Measurements from ENCODE around the gene TAF11L13. TPM values are rescaled to one million over a fixed set of nuclear protein-coding genes. Genes with fewer than 3 reads are reported as not detected.
"Not testable (repeated sequence)": the region's sequence is repeated elsewhere in the genome, so short reads cannot be mapped to it uniquely, and the experiment has no call there.

The TAF11L13 gene
- total RNA-seq (not detected), polyA plus RNA-seq (not detected)
- long read RNA-seq, donor 1: 0 reads
- long read RNA-seq, donor 2: 0 reads
- long read RNA-seq, donor 3: 0 reads
- long read RNA-seq, donor 4: 0 reads
- long read RNA-seq, donor 5: 0 reads
- long read RNA-seq, donor 6: 0 reads
- long read RNA-seq, donor 7: 0 reads
- long read RNA-seq, donor 8: 0 reads
- long read RNA-seq, donor 9: 0 reads
- long read RNA-seq, donor 10: 0 reads

- not testable (repeated sequence) for H3K4me3 ChIP-seq (ENCODE audit: low read length in 2 of 2); H3K27ac ChIP-seq (ENCODE audit: low read depth in 1 of 2, low read length in 1 of 2); DNase-seq (ENCODE audit: low read depth in 6 of 9, low spot score in 9 of 9); H3K9me3 ChIP-seq (ENCODE audit: control insufficient read depth in 2 of 2, insufficient read depth in 1 of 2, low read length in 1 of 2); H3K27me3 ChIP-seq (ENCODE audit: control insufficient read depth in 2 of 2, insufficient read depth in 1 of 2, low read length in 1 of 2); H3K4me1 ChIP-seq (ENCODE audit: control insufficient read depth in 2 of 2, insufficient read depth in 2 of 2, low read length in 2 of 2); H3K36me3 ChIP-seq (ENCODE audit: control insufficient read depth in 2 of 2, insufficient read depth in 2 of 2, low read length in 1 of 2)
- WGBS: 81% methylated on average over 9 of the region's 12 CpGs
Observed at GRCh38 chr5:17631788-17632187, at the start of gene TAF11L13. TAF11L13 (plus strand) TSS chr5:17632088.

- not testable (repeated sequence) for H3K27ac ChIP-seq (ENCODE audit: low read depth in 1 of 2, low read length in 1 of 2); DNase-seq (ENCODE audit: low read depth in 6 of 9, low spot score in 9 of 9); H3K9me3 ChIP-seq (ENCODE audit: control insufficient read depth in 2 of 2, insufficient read depth in 1 of 2, low read length in 1 of 2); H3K27me3 ChIP-seq (ENCODE audit: control insufficient read depth in 2 of 2, insufficient read depth in 1 of 2, low read length in 1 of 2); H3K36me3 ChIP-seq (ENCODE audit: control insufficient read depth in 2 of 2, insufficient read depth in 2 of 2, low read length in 1 of 2); H3K4me1 ChIP-seq (ENCODE audit: control insufficient read depth in 2 of 2, insufficient read depth in 2 of 2, low read length in 2 of 2); H3K4me3 ChIP-seq (ENCODE audit: low read length in 2 of 2)
- no CpG with 5 or more reads among the region's 16 CpGs for WGBS
Observed at GRCh38 chr5:17585658-17586057, 46.2 kb upstream of the TAF11L13 start, which contains the start of gene TAF11L7. TAF11L7 (minus strand) TSS chr5:17585758.

GRCh38 chr5:17590860-17591259 lies 41.0 kb upstream of the TAF11L13 start, which contains the start of gene TAF11L8:
TAF11L8 (minus strand) TSS chr5:17590960.
- not testable (repeated sequence) for H3K27ac ChIP-seq (ENCODE audit: low read depth in 1 of 2, low read length in 1 of 2); H3K4me3 ChIP-seq (ENCODE audit: low read length in 2 of 2)
- no CpG with 5 or more reads among the region's 16 CpGs for WGBS

GRCh38 chr5:17594255-17594654 lies 37.6 kb upstream of the TAF11L13 start, which contains the start of gene TAF11L9:
TAF11L9 (minus strand) TSS chr5:17594394.
- not testable (repeated sequence) for H3K36me3 ChIP-seq (ENCODE audit: control insufficient read depth in 2 of 2, insufficient read depth in 2 of 2, low read length in 1 of 2); H3K27ac ChIP-seq (ENCODE audit: low read depth in 1 of 2, low read length in 1 of 2); DNase-seq (ENCODE audit: low read depth in 6 of 9, low spot score in 9 of 9); H3K27me3 ChIP-seq (ENCODE audit: control insufficient read depth in 2 of 2, insufficient read depth in 1 of 2, low read length in 1 of 2); H3K9me3 ChIP-seq (ENCODE audit: control insufficient read depth in 2 of 2, insufficient read depth in 1 of 2, low read length in 1 of 2); H3K4me3 ChIP-seq (ENCODE audit: low read length in 2 of 2); H3K4me1 ChIP-seq (ENCODE audit: control insufficient read depth in 2 of 2, insufficient read depth in 2 of 2, low read length in 2 of 2)
- 97% methylated on average over 9 of the region's 15 CpGs for WGBS

More at GRCh38 chr5:17590860-17591259, 41.0 kb upstream of the TAF11L13 start, which contains the start of gene TAF11L8:
- DNase-seq (ENCODE audit: low read depth in 6 of 9, low spot score in 9 of 9); H3K9me3 ChIP-seq (ENCODE audit: control insufficient read depth in 2 of 2, insufficient read depth in 1 of 2, low read length in 1 of 2); H3K4me1 ChIP-seq (ENCODE audit: control insufficient read depth in 2 of 2, insufficient read depth in 2 of 2, low read length in 2 of 2); H3K27me3 ChIP-seq (ENCODE audit: control insufficient read depth in 2 of 2, insufficient read depth in 1 of 2, low read length in 1 of 2); H3K36me3 ChIP-seq (ENCODE audit: control insufficient read depth in 2 of 2, insufficient read depth in 2 of 2, low read length in 1 of 2): not testable (repeated sequence)

GRCh38 chr5:17597728-17598127 lies 34.2 kb upstream of the TAF11L13 start, which contains the start of gene TAF11L10:
TAF11L10 (minus strand) TSS chr5:17597828.
- not testable (repeated sequence) for DNase-seq (ENCODE audit: low read depth in 6 of 9, low spot score in 9 of 9); H3K4me1 ChIP-seq (ENCODE audit: control insufficient read depth in 2 of 2, insufficient read depth in 2 of 2, low read length in 2 of 2); H3K36me3 ChIP-seq (ENCODE audit: control insufficient read depth in 2 of 2, insufficient read depth in 2 of 2, low read length in 1 of 2); H3K4me3 ChIP-seq (ENCODE audit: low read length in 2 of 2); H3K27me3 ChIP-seq (ENCODE audit: control insufficient read depth in 2 of 2, insufficient read depth in 1 of 2, low read length in 1 of 2); H3K9me3 ChIP-seq (ENCODE audit: control insufficient read depth in 2 of 2, insufficient read depth in 1 of 2, low read length in 1 of 2); H3K27ac ChIP-seq (ENCODE audit: low read depth in 1 of 2, low read length in 1 of 2)
- WGBS: no CpG with 5 or more reads among the region's 15 CpGs

- H3K9me3 ChIP-seq (ENCODE audit: control insufficient read depth in 2 of 2, insufficient read depth in 1 of 2, low read length in 1 of 2); H3K27me3 ChIP-seq (ENCODE audit: control insufficient read depth in 2 of 2, insufficient read depth in 1 of 2, low read length in 1 of 2); H3K36me3 ChIP-seq (ENCODE audit: control insufficient read depth in 2 of 2, insufficient read depth in 2 of 2, low read length in 1 of 2); DNase-seq (ENCODE audit: low read depth in 6 of 9, low spot score in 9 of 9); H3K27ac ChIP-seq (ENCODE audit: low read depth in 1 of 2, low read length in 1 of 2); H3K4me1 ChIP-seq (ENCODE audit: control insufficient read depth in 2 of 2, insufficient read depth in 2 of 2, low read length in 2 of 2); H3K4me3 ChIP-seq (ENCODE audit: low read length in 2 of 2): not testable (repeated sequence)
- 89% methylated on average over 6 of the region's 6 CpGs for WGBS
Observed at GRCh38 chr5:17603880-17604279, 28.0 kb upstream of the TAF11L13 start, which contains the start of gene TAF11L11. TAF11L11 (plus strand) TSS chr5:17604183.

GRCh38 chr5:17604951-17605350 lies 26.9 kb upstream of the TAF11L13 start:
- no peak overlapping the region for H3K27ac ChIP-seq (ENCODE audit: low read depth in 1 of 2, low read length in 1 of 2)
- 97% methylated on average over 14 of the region's 14 CpGs for WGBS
- no peaks in the 10 kb centered on the region for H3K36me3 ChIP-seq (ENCODE audit: control insufficient read depth in 2 of 2, insufficient read depth in 2 of 2, low read length in 1 of 2)
- no peak for DNase-seq (ENCODE audit: low read depth in 6 of 9, low spot score in 9 of 9)
- no peak overlapping the region for H3K4me3 ChIP-seq (ENCODE audit: low read length in 2 of 2)
- no peaks in the 10 kb centered on the region for H3K4me1 ChIP-seq (ENCODE audit: control insufficient read depth in 2 of 2, insufficient read depth in 2 of 2, low read length in 2 of 2)
- no peaks in the 10 kb centered on the region for H3K27me3 ChIP-seq (ENCODE audit: control insufficient read depth in 2 of 2, insufficient read depth in 1 of 2, low read length in 1 of 2)
- H3K9me3 ChIP-seq (ENCODE audit: control insufficient read depth in 2 of 2, insufficient read depth in 1 of 2, low read length in 1 of 2): peaks cover 3 to 10% of the 10 kb centered on the region in 2 donors

- H3K27ac ChIP-seq (ENCODE audit: low read depth in 1 of 2, low read length in 1 of 2); H3K4me1 ChIP-seq (ENCODE audit: control insufficient read depth in 2 of 2, insufficient read depth in 2 of 2, low read length in 2 of 2); H3K36me3 ChIP-seq (ENCODE audit: control insufficient read depth in 2 of 2, insufficient read depth in 2 of 2, low read length in 1 of 2); H3K27me3 ChIP-seq (ENCODE audit: control insufficient read depth in 2 of 2, insufficient read depth in 1 of 2, low read length in 1 of 2); H3K9me3 ChIP-seq (ENCODE audit: control insufficient read depth in 2 of 2, insufficient read depth in 1 of 2, low read length in 1 of 2); DNase-seq (ENCODE audit: low read depth in 6 of 9, low spot score in 9 of 9); H3K4me3 ChIP-seq (ENCODE audit: low read length in 2 of 2): not testable (repeated sequence)
- 95% methylated on average over 4 of the region's 4 CpGs for WGBS
Observed at GRCh38 chr5:17607461-17607860, 24.4 kb upstream of the TAF11L13 start.

GRCh38 chr5:17610092-17610491 lies 21.8 kb upstream of the TAF11L13 start, which contains the start of gene TAF11L12:
TAF11L12 (plus strand) TSS chr5:17610392.
- WGBS: 96% methylated on average over 2 of the region's 2 CpGs

More at GRCh38 chr5:17610092-17610491, 21.8 kb upstream of the TAF11L13 start, which contains the start of gene TAF11L12:
- H3K4me1 ChIP-seq (ENCODE audit: control insufficient read depth in 2 of 2, insufficient read depth in 2 of 2, low read length in 2 of 2); H3K36me3 ChIP-seq (ENCODE audit: control insufficient read depth in 2 of 2, insufficient read depth in 2 of 2, low read length in 1 of 2); DNase-seq (ENCODE audit: low read depth in 6 of 9, low spot score in 9 of 9); H3K4me3 ChIP-seq (ENCODE audit: low read length in 2 of 2); H3K9me3 ChIP-seq (ENCODE audit: control insufficient read depth in 2 of 2, insufficient read depth in 1 of 2, low read length in 1 of 2); H3K27ac ChIP-seq (ENCODE audit: low read depth in 1 of 2, low read length in 1 of 2); H3K27me3 ChIP-seq (ENCODE audit: control insufficient read depth in 2 of 2, insufficient read depth in 1 of 2, low read length in 1 of 2): not testable (repeated sequence)

Measured in thymus (tissue), 14 donors.